NCI-H1105 treated with DMSO at 0.1 percent for 48 hours (cell line): Measurements from ENCODE around the gene FBXW10B.
A peak's percentile ranks its signal among the peaks of the same experiment; 100 is the strongest.
"Not testable (repeated sequence)": the region's sequence is repeated elsewhere in the genome, so short reads cannot be mapped to it uniquely, and the experiment has no call there.

Experiments
- DNase-seq: peaks from one replicate; lab custom pipeline; 2025; lab: John Stamatoyannopoulos, UW

Gene FBXW10B, protein sequence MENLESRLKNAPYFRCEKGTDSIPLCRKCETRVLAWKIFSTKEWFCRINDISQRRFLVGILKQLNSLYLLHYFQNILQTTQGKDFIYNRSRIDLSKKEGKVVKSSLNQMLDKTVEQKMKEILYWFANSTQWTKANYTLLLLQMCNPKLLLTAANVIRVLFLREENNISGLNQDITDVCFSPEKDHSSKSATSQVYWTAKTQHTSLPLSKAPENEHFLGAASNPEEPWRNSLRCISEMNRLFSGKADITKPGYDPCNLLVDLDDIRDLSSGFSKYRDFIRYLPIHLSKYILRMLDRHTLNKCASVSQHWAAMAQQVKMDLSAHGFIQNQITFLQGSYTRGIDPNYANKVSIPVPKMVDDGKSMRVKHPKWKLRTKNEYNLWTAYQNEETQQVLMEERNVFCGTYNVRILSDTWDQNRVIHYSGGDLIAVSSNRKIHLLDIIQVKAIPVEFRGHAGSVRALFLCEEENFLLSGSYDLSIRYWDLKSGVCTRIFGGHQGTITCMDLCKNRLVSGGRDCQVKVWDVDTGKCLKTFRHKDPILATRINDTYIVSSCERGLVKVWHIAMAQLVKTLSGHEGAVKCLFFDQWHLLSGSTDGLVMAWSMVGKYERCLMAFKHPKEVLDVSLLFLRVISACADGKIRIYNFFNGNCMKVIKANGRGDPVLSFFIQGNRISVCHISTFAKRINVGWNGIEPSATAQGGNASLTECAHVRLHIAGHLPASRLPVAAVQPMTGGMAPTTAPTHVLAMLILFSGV

DNA sequence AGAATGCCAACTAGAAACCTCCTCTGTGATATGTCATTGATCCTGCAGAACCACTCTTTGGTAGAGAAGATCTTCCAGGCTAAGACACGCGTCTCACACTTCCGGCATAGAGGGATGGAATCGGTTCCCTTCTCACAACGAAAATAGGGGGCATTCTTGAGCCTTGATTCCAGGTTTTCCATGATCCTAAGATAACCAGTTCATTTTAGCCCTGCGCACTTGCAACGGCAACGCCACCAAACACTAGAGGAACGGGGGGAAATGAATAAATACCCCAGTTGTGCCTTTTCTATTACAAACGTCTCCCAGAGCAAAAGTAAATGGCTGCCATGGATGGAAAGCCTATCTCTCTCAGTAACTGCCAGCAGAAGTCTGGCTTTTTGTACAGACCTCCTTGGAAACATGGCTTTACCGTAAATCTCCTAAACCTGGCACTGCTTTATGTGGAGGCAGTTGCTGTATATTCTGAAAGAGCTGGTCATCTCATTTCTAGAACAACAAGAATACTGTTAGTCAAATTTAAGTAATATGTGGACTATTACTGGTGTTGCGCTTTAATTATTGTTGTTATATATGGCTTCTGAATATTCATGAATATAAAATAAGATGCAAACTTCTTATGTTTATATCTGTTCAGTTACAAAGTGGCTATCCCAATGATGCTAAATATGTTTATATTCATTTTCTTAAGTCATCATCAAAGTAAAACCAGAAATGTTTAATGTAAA, at the start of gene FBXW10B:
FBXW10B (minus strand) TSS at position 374 of the 728 bp plus-strand sequence; CDS start at position 182, 192 bp downstream.
- DNase-seq, result not testable (repeated sequence)

DNA sequence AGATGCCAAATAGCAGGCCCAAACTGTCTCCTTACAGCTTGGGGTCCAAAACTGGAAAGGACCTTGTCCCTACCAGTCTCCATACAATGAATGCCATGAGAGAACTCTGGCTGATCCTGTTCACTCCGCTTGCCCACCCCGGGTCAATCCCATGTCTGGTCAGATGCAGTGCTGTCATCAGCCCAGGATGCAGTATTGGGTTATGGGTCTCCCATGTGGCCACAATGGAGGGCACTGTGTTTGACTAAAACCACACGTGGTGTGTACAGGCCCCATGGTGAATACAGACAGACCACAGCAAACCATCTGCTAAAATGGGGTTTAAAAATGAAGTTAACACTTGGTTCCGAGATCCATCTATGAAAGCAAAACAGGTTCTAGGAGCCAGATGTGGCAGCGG, 44.2 kb upstream of the FBXW10B start:
- DNase-seq, result no peak

DNA sequence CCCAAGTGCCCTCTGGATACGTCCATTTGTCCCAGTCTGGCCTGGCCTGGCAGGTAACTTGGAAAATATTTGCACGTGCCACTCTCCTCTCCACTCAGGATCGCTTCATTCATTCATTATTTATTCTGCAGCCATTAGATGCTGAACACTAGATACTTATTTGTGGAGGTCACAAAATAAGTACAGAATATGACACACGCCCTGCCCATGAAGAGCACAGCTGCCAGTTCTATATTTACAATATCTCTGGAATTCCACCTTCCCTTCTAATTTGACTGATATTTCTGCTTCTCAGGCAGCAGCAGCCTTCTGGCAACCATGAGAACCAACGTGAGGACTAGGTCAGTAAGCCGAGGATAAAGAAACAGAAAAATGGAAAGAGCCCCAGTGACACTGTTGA, 43.7 kb upstream of the FBXW10B start:
- no peak for DNase-seq

DNA sequence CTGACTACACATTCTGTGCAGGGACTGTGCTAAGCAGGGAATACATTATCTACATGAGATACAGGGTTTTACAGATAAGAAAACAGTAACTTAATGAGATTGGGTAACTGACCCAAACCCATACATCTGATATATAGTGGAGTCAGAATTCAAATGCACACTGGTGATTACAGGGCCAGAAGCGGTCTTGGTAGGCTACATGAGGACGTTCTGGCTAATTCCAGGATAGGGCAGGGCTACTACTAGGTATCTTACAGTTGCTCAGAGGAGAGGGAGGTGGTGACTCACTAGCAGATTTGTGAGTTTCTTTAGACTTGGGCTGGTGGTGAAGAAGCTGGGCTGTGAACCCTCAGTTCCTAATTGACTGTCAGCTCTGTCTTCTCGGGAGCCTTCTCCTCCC, 43.2 kb upstream of the FBXW10B start:
- no peak for DNase-seq

DNA sequence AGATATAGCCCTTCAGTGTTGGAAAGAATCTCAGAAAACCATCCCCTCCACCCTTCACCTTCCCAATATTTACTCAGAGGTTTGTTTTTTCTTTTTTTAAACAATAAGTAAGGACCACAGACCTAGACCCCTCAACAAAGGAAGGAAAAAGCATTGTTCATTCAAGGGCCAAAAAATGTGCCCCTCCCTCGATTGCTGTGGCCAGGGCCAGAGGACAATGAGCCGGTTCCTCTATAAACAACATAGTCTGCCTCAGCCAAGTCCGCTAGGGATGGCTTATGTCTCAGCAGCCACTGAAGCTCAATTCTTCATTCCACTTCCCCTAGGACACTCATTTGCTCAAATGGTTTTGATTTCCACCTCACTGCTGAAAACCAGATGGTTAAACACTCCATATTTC, 40.6 kb upstream of the FBXW10B start:
- no peak for DNase-seq

DNA sequence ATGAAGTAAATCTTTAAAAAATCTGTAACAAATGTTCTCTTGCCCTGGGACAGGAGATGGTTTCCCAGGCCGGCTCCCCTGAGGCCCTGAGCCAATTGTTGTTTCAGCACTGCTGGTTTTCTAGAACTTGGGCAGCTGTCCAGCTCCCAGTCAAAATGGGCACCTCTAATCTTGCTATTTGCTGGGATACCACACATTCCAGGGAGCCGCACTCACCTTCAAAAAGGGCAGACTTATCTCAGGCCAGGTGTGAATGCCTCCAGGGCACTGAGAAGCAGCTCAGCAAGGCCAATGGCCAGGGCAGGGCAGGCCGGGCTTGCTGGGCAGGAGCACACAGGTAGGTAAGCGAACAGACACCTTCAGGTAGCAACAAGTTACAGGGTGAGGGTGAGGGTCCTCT, 40.2 kb upstream of the FBXW10B start:
- no peak for DNase-seq

DNA sequence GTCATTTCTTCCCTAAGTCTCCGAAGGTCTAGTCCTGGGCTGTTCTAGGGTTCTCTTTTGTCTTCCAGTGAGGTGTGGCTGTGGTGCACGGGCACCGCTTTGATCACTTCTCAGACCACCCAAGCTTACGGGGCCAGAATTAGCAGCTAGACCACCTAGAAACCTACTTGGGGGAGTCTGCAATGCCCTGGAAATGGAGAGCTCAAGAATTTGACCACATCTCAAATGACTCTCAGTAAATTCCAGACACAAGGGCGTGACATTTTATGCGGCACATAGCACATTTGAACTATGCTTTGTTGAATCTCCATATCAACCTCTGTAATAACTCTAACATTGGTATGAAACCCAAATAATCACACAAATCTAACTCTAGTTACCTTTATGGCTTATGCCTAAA, 39.7 kb upstream of the FBXW10B start:
- no peak for DNase-seq

DNA sequence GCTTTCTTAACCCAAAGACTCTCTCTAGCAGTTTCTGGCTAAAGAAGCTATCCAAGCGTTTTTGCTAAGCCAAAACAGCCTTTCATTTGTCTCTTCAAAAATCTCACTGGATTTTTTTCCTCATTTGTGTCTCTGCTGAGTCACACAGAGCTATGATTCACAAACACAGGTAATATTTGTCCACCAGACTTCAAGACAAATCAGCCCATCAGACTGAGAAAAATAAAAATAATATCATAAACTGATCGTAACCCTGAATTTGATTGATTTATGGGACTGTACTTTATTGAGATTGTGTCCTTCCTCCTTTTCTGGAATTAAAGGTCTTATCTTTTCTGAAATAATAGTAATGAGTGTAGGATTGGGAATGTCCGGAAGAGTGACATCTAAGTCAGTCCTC, 38.8 kb upstream of the FBXW10B start:
- no peak for DNase-seq

DNA sequence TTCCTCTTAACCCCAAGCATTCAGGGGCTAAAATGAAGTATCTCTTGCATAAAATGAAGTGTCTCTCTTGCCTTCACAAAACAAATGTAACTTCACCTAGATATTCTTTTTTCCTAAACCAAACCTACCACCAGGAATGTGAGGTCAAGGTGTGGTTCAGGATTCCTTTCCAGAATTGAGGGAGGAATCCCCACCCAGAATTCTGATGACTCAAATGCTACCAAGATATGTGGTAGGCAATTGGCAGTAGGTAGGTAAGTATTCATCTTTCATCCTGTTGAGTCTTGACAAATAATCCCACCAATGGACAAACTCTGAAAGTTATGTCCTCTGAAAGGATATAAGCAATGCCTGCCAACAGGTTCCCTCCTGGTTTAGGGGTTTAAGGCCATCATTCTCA, 38.4 kb upstream of the FBXW10B start:
- no peak for DNase-seq

DNA sequence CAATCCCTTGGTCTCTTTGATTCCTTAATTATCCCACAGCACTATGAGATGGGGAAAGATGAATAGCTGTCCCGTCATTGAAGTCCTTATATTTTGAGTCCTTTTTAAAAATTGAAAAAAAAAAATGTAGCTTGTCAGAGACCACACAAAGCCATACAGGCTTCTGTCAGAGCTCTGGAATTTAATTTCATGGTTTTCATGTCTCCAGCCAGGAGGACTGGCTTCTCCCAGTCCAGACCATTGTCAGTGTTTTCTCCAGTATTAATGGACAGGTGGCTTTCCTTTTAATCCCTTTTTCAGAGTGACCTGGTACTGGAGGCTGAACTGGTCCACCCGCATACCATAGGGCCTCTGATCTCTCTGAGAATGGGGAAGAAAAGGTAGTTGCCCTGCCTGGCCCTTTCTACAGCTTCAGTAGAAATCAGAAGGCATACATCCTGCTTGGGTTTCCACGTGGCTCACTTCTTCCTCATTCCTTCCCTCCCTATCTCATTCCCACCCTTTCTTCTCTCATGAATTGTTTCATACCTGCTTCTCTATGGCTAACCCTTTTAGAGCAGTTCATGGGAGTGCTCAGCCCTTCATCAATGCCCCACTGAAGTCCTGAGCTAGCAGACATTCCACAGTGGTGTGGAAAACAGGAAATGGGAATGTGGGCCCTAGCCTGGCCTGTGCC, 35.5 kb upstream of the FBXW10B start:
- DNase-seq, result no peak

DNA sequence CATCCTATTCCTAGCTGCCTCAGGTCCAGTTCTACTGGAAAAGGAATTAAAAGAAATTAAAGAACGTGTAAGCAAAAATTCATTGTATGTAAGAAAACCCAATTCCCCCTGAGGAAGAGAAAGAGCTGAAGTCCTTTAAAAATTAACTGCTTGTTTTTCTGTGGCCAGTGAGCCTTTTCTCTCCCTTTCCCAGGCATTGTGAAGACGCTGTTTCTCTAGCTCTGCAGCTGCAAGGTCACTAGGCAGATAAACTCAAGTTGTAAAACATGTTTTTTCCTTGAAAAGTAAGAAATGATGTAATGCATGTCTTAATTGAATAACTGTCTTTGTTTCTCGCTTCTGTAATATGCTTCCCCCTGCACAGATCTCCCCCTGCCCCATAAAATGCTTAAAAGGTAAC, 34.9 kb upstream of the FBXW10B start:
- DNase-seq, result not testable (repeated sequence)

DNA sequence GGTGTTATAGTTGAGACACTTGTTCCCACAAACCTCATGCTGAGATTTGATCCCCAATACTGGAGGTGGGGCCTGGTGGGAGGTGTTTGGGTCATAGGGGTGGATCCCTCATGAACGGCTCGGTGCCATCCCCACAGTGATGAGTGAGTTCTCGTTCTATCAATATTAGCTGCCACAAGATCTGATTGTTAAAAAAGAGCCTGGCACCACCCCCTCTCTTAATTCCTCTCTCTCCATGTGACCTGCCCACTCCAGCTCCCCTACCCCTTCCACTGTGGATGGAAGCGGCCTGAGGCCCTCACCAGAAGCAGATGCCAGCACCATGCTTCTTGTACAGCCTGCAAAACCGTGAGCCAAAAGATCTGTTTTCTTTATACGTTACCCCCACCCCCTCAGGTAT, 33.5 kb upstream of the FBXW10B start:
- DNase-seq, result no peak

DNA sequence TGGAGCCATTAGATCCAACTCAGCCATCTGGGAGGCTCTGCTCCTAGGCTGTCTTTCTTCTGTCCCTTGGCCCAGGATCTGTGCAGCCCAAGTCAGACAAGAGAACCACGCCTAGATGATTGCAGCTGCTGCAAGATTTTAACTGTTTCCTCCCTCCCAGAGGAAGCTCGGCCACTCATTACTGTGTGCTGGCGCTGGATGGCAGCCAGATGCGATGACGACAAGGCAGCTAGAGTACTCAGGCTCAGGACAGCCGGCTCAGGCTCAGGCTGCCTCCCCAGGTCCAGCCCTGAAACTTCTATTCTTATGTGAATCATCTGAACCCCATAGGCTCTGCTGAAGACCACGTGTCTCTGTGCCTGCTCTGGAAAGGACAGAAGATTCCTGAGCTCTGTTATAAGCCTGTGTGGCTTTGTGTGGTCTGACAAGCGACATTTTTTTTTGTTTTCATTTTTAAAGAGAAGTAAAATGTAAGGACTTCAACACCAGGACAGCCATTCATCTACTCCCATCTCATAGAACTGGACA, 32.1 kb upstream of the FBXW10B start:
- peak; percentile 95 for DNase-seq

DNA sequence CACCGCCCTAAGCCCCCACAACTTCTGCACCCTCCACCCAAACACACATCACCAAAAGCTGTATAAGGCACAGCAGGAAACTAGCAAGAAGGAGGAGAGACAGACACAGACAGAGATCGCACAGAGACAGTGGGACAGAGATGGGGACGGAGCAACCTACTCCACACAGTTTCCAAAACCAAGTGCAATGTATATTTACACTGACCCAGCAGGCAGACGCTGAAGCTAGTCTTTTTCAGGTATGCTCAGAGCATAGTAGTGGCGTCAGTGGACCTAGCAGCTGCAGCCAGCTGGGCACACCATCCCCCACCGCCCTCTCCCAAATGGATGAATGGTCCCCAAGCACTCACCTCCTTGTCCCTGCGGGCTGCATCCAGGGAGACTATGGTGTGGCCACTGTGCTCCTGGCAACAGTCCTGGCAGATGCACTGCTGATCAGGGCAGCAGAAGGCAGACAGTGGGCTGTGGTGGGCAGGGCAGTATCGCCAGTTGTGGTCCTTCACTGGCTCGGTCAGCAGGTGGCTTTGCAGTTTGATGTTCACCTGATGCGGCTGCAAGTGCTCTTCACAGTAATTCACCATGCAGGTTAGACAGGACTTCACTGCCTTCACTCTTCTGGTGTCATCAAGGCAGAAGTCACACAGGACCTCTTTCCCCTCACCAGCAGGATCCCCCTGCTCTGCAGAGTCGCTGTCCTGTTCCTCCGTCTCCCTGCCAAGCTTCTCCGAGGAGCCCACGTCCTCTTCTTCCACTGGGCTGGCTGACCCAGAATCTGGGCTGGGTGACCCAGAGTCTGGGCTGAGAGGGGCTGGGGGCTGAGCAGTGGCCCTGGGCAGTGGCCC, 31.5 kb upstream of the FBXW10B start:
- DNase-seq, result peak; percentile 52

DNA sequence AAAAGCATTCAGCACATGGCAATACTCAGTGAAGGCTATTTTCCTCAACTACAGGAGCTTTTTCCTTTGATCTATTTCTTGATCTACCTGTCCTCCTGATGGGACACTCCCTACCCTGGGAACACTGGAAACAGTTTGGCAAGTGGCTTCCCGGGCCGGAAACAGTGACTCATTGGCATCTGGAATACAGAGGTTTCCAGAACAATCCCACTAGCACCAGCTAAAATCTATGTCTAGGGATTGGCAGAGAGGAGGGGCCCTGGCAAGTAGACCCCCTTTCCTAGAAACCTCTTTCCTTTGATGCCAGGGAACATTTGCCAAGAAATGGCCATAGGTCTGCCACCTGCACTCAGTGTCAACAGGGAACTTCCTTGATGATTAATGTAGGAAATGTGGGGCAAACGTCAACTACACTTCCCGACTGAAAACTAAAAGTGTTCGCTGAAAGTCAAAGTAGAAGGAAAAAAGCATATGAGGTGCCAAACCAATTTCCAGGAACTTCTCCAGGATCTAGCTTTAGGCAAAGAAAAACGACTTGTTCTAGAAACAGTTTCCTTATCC, 30.4 kb upstream of the FBXW10B start:
- DNase-seq, result no peak

DNA sequence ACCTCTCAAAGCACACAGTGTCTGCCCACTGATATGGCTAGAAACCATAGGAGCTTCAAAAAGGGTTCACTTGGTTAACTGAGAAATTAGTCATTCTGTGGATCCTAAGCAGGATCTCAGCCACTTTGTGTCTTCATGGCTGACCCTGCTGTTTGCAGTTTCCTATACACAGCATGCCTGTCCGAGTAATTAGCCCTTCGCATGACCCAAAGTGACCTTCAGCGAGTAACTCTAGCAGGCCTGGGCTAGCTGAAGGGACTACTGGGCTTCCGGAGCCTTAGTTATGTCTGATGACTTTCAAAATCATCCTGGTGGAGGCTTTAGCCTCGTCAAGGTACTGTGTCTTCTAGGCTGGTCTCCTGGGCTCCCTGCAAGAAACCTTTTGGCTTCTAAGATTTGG, 28.9 kb upstream of the FBXW10B start:
- no peak for DNase-seq

DNA sequence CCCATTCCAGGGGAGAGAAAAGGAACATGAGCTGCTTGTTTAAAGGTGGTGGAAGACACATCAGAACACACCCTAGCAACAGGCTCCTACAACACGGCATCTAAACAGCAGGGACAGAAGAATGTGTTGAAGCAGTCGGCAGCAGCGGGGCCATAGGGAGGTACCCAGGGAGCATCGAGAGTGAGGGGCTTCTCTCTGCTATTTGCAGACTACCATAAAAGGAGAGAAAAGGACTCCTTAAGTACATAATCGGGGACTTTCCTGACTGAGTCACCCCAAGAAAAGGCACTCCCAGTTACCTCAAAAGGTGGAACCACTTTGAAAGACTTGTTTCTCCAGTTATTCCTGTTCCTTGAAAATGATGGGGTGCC, 26.4 kb upstream of the FBXW10B start:
- DNase-seq, result not testable (repeated sequence)

DNA sequence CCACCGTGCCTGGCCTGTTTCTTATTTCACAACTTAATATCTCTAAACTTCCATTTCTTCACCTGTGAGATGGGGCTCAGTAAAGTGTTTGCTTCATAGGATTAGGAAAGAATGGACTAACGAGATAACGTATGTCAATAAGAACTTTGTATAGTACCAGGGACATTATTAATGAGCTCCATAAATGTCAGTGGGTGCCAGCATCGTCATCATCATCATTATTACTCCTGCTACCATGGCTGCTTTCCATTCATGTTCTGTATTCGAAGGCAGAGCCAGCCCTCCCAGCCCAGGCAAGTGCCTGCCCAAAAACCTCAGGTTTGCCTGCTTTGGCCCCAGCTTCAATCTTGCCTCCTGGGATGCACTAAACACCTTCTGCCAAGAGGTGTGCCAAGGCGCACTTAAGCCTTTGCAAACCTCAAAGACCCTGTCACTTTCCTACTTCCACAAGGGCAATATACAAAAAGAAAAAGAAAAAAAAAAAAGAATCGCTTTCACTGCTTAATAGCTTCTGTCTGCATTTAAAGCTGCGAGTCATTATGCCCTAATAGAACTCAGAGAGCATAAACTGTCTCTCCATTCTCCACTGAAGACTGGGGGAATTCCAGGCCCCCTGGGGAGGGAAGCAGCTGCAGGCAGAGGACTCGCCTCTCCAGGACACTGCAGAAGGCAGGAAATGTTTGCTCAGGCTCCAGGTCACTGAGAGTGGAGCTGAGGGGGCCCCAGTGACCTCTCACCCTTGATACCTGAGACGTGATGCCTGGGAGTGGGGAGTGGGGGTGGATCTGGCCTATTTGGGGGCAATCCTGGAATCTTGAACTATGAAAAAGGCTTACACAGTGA, 25.8 kb upstream of the FBXW10B start:
- DNase-seq, result not testable (repeated sequence)

DNA sequence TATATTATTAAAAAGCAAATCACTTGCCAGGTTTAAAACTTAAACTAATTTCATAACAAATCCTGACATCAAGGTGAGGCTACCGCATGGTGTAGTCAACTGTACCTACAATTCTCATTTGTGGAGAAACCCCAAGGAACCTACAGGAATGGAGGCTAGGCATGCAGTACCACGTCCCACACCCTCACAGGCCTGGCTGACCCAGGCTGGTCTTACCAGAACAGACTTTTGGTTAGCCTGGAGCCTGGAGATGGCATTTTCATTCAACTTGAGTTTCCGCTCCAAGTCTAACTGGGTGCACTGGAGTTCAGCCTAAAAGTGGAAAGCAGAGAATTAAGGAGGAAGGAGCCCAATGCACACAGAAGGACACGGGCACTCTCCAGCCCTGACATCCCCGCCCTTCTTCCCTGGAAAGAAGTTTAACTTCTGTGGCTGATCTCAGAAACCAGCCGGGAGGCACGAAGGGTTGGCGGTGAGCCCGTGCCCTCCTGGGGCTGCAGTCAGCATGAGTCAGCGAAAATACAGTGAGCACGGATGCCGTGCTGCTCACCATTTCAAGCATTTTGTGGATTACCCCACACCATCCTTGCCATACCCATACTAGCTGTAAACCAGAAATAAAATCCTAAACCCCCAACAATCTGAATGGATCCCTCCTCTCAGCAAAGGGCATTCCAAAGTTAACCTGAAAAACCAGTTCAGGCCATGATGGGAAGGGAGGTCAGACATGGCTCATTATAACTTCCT, 23.2 kb upstream of the FBXW10B start:
- not testable (repeated sequence) for DNase-seq
